ENCODE measurements around the gene ARHGAP15.

- no peak for TF ChIP-seq CTCF (IDR thresholded peaks at IDR 0.05; ENCODE audit: insufficient read depth, low read length)
- TF ChIP-seq POLR2AphosphoS5 (IDR thresholded peaks at IDR 0.05; ENCODE audit: low read depth), result no peak
- TF ChIP-seq GABPA (IDR thresholded peaks at IDR 0.05; ENCODE audit: low read depth), result no peak
- no peak for TF ChIP-seq REST (IDR thresholded peaks at IDR 0.05; ENCODE audit: insufficient replicate concordance, low read depth)
Observed at GRCh38 chr2:143312441-143312840, 183.2 kb downstream of the ARHGAP15 start.

Data from HL-60 (cell line).